Measurements from ENCODE around the gene TRAPPC14.
A peak's percentile ranks its signal among the peaks of the same experiment; 100 is the strongest.
"Not testable (repeated sequence)": the region's sequence is repeated elsewhere in the genome, so short reads cannot be mapped to it uniquely, and the experiment has no call there.

Gene TRAPPC14, protein sequence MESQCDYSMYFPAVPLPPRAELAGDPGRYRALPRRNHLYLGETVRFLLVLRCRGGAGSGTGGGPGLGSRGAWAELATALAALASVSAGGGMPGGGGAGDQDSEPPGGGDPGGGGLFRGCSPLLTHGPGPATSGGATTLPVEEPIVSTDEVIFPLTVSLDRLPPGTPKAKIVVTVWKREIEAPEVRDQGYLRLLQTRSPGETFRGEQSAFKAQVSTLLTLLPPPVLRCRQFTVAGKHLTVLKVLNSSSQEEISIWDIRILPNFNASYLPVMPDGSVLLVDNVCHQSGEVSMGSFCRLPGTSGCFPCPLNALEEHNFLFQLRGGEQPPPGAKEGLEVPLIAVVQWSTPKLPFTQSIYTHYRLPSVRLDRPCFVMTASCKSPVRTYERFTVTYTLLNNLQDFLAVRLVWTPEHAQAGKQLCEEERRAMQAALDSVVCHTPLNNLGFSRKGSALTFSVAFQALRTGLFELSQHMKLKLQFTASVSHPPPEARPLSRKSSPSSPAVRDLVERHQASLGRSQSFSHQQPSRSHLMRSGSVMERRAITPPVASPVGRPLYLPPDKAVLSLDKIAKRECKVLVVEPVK

DNA sequence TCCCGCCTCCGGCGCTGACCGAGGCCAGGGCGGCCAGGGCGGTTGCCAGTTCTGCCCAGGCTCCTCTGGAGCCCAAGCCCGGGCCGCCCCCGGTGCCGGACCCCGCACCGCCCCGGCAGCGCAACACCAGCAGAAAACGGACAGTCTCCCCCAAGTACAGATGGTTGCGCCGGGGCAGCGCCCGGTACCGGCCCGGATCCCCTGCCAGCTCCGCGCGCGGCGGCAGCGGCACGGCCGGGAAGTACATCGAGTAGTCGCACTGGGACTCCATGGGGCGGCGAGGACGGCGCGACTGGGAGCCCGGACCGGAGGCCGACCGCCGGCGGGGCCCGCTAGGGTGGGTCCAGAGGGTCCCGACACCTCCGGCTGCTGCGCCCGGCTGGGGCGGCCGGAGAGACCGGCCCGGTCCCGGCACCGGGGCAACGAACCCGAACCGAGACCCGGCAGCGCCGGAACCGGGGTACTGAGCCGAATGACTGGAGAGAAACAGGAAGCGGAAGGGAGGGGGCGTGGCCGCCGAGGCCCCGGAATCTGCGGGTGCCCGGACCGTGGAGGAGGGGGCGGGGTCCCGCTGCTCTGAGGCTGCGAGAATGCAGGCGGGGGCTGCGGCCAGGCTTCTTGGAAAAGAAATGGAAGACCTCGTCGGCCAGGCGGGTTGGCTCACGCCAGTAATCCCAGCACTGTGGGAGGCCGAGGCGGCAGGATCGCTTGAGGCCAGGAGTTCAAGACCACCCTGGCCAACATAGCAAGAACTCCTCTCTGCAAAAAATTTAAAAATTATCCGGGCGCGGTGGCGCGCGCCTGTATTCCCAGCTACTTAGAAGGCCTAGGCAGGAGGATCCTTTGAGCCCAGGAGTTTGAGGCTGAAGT is at the start of gene TRAPPC14:
Gene TRAPPC14 (minus strand): TSS at position 495 of the 870 bp plus-strand sequence. CDS start 224 bp downstream, at position 271.
- H3K4me3 ChIP-seq (ENCODE audit: low read depth, low read length) = peak within 1 kb of the TSS; percentile 78

DNA sequence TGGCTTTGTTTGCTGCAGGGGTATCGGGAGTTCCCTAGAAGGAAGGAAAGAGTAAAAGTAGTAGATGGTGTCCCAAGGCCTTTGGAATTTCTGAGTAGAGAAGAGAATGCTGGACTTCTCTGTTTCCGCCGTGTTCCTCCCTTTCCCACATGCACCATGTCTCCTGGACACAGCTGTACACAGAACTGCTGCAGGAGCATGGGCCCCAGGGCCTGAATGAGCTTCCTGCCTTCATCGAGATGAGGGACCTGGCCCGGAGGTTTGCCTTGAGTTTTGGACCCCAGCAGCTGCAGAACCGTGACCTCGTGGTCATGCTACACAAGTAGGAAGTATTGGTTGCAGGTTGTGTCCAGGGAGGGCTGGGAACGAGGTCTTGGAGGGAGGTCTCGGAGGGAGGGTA is 45.9 kb upstream of the TRAPPC14 start:
- no peak overlapping the region for H3K4me3 ChIP-seq (ENCODE audit: low read depth, low read length)
- TF ChIP-seq, protein P1, sequence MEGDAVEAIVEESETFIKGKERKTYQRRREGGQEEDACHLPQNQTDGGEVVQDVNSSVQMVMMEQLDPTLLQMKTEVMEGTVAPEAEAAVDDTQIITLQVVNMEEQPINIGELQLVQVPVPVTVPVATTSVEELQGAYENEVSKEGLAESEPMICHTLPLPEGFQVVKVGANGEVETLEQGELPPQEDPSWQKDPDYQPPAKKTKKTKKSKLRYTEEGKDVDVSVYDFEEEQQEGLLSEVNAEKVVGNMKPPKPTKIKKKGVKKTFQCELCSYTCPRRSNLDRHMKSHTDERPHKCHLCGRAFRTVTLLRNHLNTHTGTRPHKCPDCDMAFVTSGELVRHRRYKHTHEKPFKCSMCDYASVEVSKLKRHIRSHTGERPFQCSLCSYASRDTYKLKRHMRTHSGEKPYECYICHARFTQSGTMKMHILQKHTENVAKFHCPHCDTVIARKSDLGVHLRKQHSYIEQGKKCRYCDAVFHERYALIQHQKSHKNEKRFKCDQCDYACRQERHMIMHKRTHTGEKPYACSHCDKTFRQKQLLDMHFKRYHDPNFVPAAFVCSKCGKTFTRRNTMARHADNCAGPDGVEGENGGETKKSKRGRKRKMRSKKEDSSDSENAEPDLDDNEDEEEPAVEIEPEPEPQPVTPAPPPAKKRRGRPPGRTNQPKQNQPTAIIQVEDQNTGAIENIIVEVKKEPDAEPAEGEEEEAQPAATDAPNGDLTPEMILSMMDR (IDR thresholded peaks at IDR 0.05; ENCODE audit: borderline replicate concordance, insufficient read depth, low read depth, low read length) = no peak

More for the DNA sequence above, at the start of gene TRAPPC14:
- TF ChIP-seq, protein P1 (IDR thresholded peaks at IDR 0.05; ENCODE audit: borderline replicate concordance, insufficient read depth, low read depth, low read length) = no peak

DNA sequence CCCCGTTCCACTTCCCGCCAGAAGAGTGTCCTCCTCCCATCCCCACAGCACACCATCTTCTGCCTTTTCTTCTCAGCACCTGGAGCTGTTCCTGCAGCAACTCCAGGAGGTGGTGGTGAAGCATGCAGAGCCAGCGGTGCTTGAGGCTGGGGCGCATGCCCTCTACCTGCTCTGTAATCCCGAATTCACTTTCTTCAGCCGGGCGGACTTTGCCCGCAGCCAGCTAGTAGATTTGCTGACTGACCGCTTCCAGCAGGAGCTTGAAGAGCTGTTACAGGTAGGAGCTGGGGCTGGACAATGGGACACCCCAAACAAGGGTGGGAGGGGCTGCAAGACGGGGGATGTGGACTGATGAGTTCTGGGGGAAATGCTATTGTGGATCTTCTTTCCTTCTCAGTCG is 42.2 kb upstream of the TRAPPC14 start:
- TF ChIP-seq, protein P1 (IDR thresholded peaks at IDR 0.05; ENCODE audit: borderline replicate concordance, insufficient read depth, low read depth, low read length) = no peak
- no peak overlapping the region for H3K4me3 ChIP-seq (ENCODE audit: low read depth, low read length)

DNA sequence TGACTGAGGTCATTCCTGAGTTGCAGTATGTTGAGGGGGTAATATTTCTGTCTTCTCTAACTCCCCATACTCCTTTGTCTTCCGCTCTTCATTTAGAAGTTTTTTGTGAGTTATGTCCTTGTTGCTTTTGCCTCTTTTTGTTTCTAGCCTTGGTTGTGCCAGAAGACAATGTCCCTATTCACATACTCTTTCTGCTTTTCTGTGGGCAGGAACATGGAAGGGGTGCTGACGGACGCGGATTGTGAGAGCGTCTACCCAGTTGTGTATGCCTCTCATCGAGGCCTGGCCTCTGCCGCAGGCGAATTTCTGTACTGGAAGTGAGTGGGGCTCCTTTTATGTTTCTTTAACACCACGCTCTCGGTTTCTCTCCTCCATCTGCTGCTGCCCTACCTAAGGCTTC is 39.7 kb upstream of the TRAPPC14 start:
- H3K4me3 ChIP-seq (ENCODE audit: low read depth, low read length) = no peak overlapping the region
- TF ChIP-seq, protein P1 (IDR thresholded peaks at IDR 0.05; ENCODE audit: borderline replicate concordance, insufficient read depth, low read depth, low read length) = no peak

DNA sequence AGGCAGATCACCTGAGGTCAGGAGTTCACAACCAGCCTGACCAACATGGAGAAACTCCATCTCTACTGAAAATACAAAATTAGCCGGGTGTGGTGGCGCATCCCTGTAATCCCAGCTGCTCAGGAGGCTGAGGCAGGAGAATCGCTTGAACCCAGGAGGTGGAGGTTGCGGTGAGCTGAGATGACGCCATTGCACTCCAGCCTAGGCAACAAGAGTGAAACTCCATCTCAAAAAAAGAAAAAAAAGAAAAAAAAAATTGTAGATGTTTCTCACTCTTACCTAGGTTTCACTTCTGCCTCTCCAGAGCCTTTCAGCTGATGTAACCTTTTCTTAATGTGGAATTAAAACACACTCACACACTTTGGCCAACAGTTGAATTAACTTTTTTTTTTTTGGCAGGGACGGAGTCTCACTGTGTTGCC is 37.4 kb upstream of the TRAPPC14 start:
- H3K4me3 ChIP-seq (ENCODE audit: low read depth, low read length) = not testable (repeated sequence)

DNA sequence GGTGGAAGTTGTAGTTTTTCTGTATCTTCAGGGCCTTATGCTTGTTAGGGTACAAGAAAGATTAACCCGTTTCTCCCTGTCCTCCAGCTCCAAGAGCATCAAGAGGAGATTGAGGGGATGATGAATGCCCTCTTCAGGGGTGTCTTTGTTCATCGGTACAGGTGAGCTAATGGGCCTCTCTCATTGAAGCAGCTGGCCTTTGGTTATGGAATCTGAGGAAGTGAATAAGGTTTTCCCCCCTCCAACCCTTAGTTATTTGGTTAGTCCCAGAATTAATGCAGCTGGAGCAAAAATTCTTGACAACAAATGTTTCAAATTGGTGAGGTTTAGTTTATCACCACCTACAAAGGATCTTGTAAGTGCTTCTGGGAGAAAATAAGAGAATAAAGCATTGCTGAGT is 36.7 kb upstream of the TRAPPC14 start:
- TF ChIP-seq, protein P1 (IDR thresholded peaks at IDR 0.05; ENCODE audit: borderline replicate concordance, insufficient read depth, low read depth, low read length) = no peak
- H3K4me3 ChIP-seq (ENCODE audit: low read depth, low read length) = no peak overlapping the region

DNA sequence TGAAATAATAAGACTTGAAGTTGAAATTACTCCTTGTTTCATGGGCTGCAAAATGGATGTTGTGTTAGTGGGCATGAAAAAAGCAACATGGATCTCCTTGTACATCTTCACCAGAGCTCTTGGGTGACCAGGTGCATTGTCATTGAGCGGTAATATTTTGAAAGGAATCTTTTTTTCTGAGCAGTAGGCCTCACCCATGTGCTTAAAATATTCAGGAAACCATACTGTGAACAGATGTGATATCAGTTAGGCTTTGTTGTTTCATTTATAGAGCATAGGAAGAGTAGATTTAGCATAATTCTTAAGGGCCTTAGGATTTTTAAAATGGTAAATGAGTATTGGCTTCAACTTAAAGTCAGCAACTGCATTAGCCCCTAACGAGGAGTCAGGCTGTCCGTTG is 34.4 kb upstream of the TRAPPC14 start:
- TF ChIP-seq, protein P1 (IDR thresholded peaks at IDR 0.05; ENCODE audit: borderline replicate concordance, insufficient read depth, low read depth, low read length) = no peak

DNA sequence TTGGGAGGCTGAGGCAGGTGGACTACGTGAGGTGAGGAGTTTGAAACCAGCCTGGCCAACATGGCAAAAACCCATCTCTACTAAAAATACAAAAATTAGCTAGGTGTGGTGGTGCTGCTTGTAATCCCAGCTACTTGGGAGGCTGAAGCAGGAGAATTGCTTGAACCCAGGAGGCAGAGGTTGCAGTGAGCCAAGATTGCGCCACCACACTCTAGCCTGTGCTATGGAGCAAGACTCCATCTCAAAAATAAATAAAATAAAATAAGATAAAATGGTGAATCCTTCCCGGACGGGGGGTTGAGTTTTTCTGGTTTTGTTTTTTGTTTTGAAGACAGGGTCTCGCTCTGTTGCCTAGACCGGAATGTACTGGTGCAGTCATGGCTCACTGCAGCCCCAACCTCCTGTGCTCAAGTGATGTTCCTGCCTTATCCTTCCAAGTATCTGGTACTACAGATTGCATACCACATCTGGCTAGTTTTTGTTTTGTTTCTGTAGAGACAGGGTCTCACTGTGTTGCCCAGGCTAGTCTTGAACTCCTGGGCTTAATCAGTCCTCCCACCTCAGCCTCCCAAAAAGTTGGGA is 33.8 kb upstream of the TRAPPC14 start:
- H3K4me3 ChIP-seq (ENCODE audit: low read depth, low read length) = not testable (repeated sequence)

More for the DNA sequence above, 34.4 kb upstream of the TRAPPC14 start:
- H3K4me3 ChIP-seq (ENCODE audit: low read depth, low read length) = no peak overlapping the region
